Measurements from ENCODE around the gene CLCN1.

The CLCN1 gene

GRCh38 chr7:143295870-143296269 lies 20.0 kb upstream of the CLCN1 start:
- H3K36me3 ChIP-seq (ENCODE audit: insufficient read depth), result peaks cover 47% of the 10 kb centered on the region
- peaks cover 3% of the 10 kb centered on the region for H3K4me1 ChIP-seq (ENCODE audit: low read depth, poor library complexity, severe bottlenecking)
- TF ChIP-seq CTCF (conservative IDR thresholded peaks at IDR 0.05; ENCODE audit: low read depth, low read length), result no peak
- no peaks in the 10 kb centered on the region for H4K20me1 ChIP-seq (ENCODE audit: insufficient read depth)
- no peaks in the 10 kb centered on the region for H3K27me3 ChIP-seq (ENCODE audit: insufficient read depth, low read depth)
- H3K27ac ChIP-seq, result no peak overlapping the region
- H3K79me2 ChIP-seq (ENCODE audit: insufficient read depth, low read depth), result peaks cover 13% of the 10 kb centered on the region
- no peak overlapping the region for H3K9ac ChIP-seq
- H3K4me2 ChIP-seq, result no peak overlapping the region
- no peak overlapping the region for H2AFZ ChIP-seq (ENCODE audit: low read depth)
- no peak overlapping the region for H3K4me3 ChIP-seq (IDR thresholded peaks at IDR 0.05; ENCODE audit: insufficient read depth, low read depth, low read length)

GRCh38 chr7:143296686-143297085 lies 19.2 kb upstream of the CLCN1 start:
- H3K36me3 ChIP-seq (ENCODE audit: insufficient read depth), result peaks cover 43% of the 10 kb centered on the region
- TF ChIP-seq CTCF (conservative IDR thresholded peaks at IDR 0.05; ENCODE audit: low read depth, low read length), result no peak
- H3K4me3 ChIP-seq (IDR thresholded peaks at IDR 0.05; ENCODE audit: insufficient read depth, low read depth, low read length), result no peak overlapping the region
- no peaks in the 10 kb centered on the region for H3K27me3 ChIP-seq (ENCODE audit: insufficient read depth, low read depth)
- no peak overlapping the region for H3K27ac ChIP-seq
- H3K79me2 ChIP-seq (ENCODE audit: insufficient read depth, low read depth), result peaks cover 6% of the 10 kb centered on the region
- H3K4me2 ChIP-seq, result no peak overlapping the region
- H3K4me1 ChIP-seq (ENCODE audit: low read depth, poor library complexity, severe bottlenecking), result no peaks in the 10 kb centered on the region
- H3K9ac ChIP-seq, result no peak overlapping the region
- H2AFZ ChIP-seq (ENCODE audit: low read depth), result no peak overlapping the region
- no peaks in the 10 kb centered on the region for H4K20me1 ChIP-seq (ENCODE audit: insufficient read depth)

GRCh38 chr7:143299346-143299745 lies 16.6 kb upstream of the CLCN1 start:
- no peaks in the 10 kb centered on the region for H4K20me1 ChIP-seq (ENCODE audit: insufficient read depth)
- no peak for TF ChIP-seq CTCF (conservative IDR thresholded peaks at IDR 0.05; ENCODE audit: low read depth, low read length)
- peaks cover 30% of the 10 kb centered on the region for H3K36me3 ChIP-seq (ENCODE audit: insufficient read depth)
- no peak overlapping the region for H3K4me3 ChIP-seq (IDR thresholded peaks at IDR 0.05; ENCODE audit: insufficient read depth, low read depth, low read length)
- H2AFZ ChIP-seq (ENCODE audit: low read depth), result no peak overlapping the region
- no peak overlapping the region for H3K27ac ChIP-seq
- no peaks in the 10 kb centered on the region for H3K4me1 ChIP-seq (ENCODE audit: low read depth, poor library complexity, severe bottlenecking)
- no peak overlapping the region for H3K9ac ChIP-seq
- H3K27me3 ChIP-seq (ENCODE audit: insufficient read depth, low read depth), result no peaks in the 10 kb centered on the region
- no peaks in the 10 kb centered on the region for H3K79me2 ChIP-seq (ENCODE audit: insufficient read depth, low read depth)
- no peak overlapping the region for H3K4me2 ChIP-seq

GRCh38 chr7:143299840-143300239 lies 16.1 kb upstream of the CLCN1 start:
- peaks cover 32% of the 10 kb centered on the region for H3K36me3 ChIP-seq (ENCODE audit: insufficient read depth)
- H3K9ac ChIP-seq, result no peak overlapping the region
- no peaks in the 10 kb centered on the region for H3K79me2 ChIP-seq (ENCODE audit: insufficient read depth, low read depth)
- no peaks in the 10 kb centered on the region for H3K27me3 ChIP-seq (ENCODE audit: insufficient read depth, low read depth)
- H3K27ac ChIP-seq, result no peak overlapping the region
- H3K4me2 ChIP-seq, result no peak overlapping the region
- H2AFZ ChIP-seq (ENCODE audit: low read depth), result no peak overlapping the region
- no peak overlapping the region for H3K4me3 ChIP-seq (IDR thresholded peaks at IDR 0.05; ENCODE audit: insufficient read depth, low read depth, low read length)
- no peaks in the 10 kb centered on the region for H3K4me1 ChIP-seq (ENCODE audit: low read depth, poor library complexity, severe bottlenecking)
- no peaks in the 10 kb centered on the region for H4K20me1 ChIP-seq (ENCODE audit: insufficient read depth)
- TF ChIP-seq CTCF (conservative IDR thresholded peaks at IDR 0.05; ENCODE audit: low read depth, low read length), result peak; percentile 79
